K562 (cell line): ENCODE data around the gene ZCCHC3. TPM values are rescaled to one million over a fixed set of nuclear protein-coding genes. Genes with fewer than 3 reads are reported as not detected.

ENCODE experiments used
- CBX1 ChIP-seq: sonication (generic); IDR thresholded peaks from 2 replicates; pipeline ENCODE4 v1.6.1; 2016; ENCODE audit warnings: antibody characterized with exemption, low read depth, mild to moderate bottlenecking
- CHD7 ChIP-seq: fragments of 200-600 bp; sonication (generic); IDR thresholded peaks from one replicate; pipeline ENCODE4 v1.6.1; 2012; ENCODE audit warnings: mild to moderate bottlenecking, low read depth, low read length, inconsistent platforms
- DEAF1 ChIP-seq: fragments of 450-650 bp; formaldehyde crosslinking; IDR thresholded peaks from 2 replicates; pipeline ENCODE4 v1.4.0; 2020; ENCODE audit warnings: mild to moderate bottlenecking, moderate library complexity
- FOXM1 ChIP-seq, 2 experiments: fragments of 450-650 bp in 1 of 2; sonication (generic) in 1 of 2; formaldehyde crosslinking in 1 of 2; IDR thresholded peaks; 2 replicates each; pipeline versions ENCODE4 v1.6.1 to v1.9.0; 2017 to 2022; ENCODE audit warnings: low read depth in 2 of 2, mild to moderate bottlenecking in 2 of 2, missing genetic modification reagents in 1 of 2, moderate library complexity in 1 of 2
- GMEB1 ChIP-seq: fragments of 250-450 bp; sonication (Bioruptor Pico); IDR thresholded peaks from 2 replicates; pipeline ENCODE4 v1.4.0; 2020; ENCODE audit warnings: mild to moderate bottlenecking
- NRF1 ChIP-seq, 2 experiments: fragments of 450-650 bp; IDR thresholded peaks in 1 of 2; conservative IDR thresholded peaks in 1 of 2; 2 replicates each; pipeline ENCODE4 v1.6.1; 2014; ENCODE audit warnings: mild to moderate bottlenecking in 2 of 2
- RBFOX2 ChIP-seq: fragments of 200-400 bp; formaldehyde crosslinking; IDR thresholded peaks from 2 replicates; pipeline ENCODE4 v1.6.1; 2017; ENCODE audit warnings: low read depth, mild to moderate bottlenecking, low read length, moderate library complexity
- ZNF232 ChIP-seq: sonication (generic); formaldehyde crosslinking; IDR thresholded peaks from 2 replicates; pipeline ENCODE4 v1.8.0; 2022; ENCODE audit warnings: mild to moderate bottlenecking, missing genetic modification reagents
- ZNF75A ChIP-seq: fragments of 450-650 bp; formaldehyde crosslinking; IDR thresholded peaks from 2 replicates; pipeline ENCODE4 v1.4.0; 2020; ENCODE audit warnings: mild to moderate bottlenecking
- polyA plus RNA-seq, 8 experiments: library from polyadenylated mRNA; depleted of rRNA in 4 of 8; stranded (reverse) in 5 of 8; unstranded in 3 of 8; fragments of >200 nt; fragmentation: Nextera tagmentation in 2 of 8; fragmentation: Illumina TruSeq in 1 of 8; extraction: Ambion mirVana in 2 of 8; extraction: Trizol in 1 of 8; gene quantifications; 2 replicates each; pipeline versions ENCODE4 v1.2.1 to v1.2.3, GENCODE V29; 2011 to 2014; ENCODE audit warnings: inconsistent platforms in 1 of 8, missing spikeins in 1 of 8
- total RNA-seq, 7 experiments: library from RNA; depleted of rRNA in 6 of 7; stranded (reverse); fragments of >200 nt in 6 of 7; fragmentation: Illumina TruSeq in 2 of 7; extraction: Trizol in 2 of 7; gene quantifications; 2 replicates each; pipeline versions ENCODE4 v1.2.1 to v1.2.3, GENCODE V29; 2011 to 2021; ENCODE audit warnings: low replicate concordance in 1 of 7
- TF ChIP-seq, protein P1 (sequence below): fragments of 250-450 bp; sonication (Bioruptor Pico); IDR thresholded peaks from 2 replicates; pipeline ENCODE4 v1.5.0; 2021

Gene ZCCHC3
- total and polyA plus RNA-seq, 9 of the 15 experiments (the other 6 are each of a cell fraction or from before 2014, with no cell fraction given): 2.8 to 23.3 (median 16.5) TPM

- TF ChIP-seq, protein P1, sequence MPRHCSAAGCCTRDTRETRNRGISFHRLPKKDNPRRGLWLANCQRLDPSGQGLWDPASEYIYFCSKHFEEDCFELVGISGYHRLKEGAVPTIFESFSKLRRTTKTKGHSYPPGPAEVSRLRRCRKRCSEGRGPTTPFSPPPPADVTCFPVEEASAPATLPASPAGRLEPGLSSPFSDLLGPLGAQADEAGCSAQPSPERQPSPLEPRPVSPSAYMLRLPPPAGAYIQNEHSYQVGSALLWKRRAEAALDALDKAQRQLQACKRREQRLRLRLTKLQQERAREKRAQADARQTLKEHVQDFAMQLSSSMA (CRISPR knock-in tag): no peak
- TF ChIP-seq GMEB1: no peak
- TF ChIP-seq ZNF232 (CRISPR knock-in tag): no peak
- TF ChIP-seq FOXM1 (IDR thresholded peaks at IDR 0.05; ENCODE audit: low read depth): no peak
- no peak for TF ChIP-seq FOXM1 (CRISPR knock-in tag; IDR thresholded peaks at IDR 0.05; ENCODE audit: low read depth)
- no peak for TF ChIP-seq CHD7
- peak in 1 of 2 experiments; percentile 25; a peak in 2 of 4 replicates for TF ChIP-seq NRF1 (conservative IDR thresholded peaks at IDR 0.05 in 1 of 2, IDR thresholded peaks at IDR 0.05 in 1 of 2)
- no peak for TF ChIP-seq CBX1
- TF ChIP-seq DEAF1 (CRISPR knock-in tag): no peak
- TF ChIP-seq ZNF75A (CRISPR knock-in tag): no peak
- peak; percentile 76 for TF ChIP-seq RBFOX2
These were observed 27.9 kb downstream of the ZCCHC3 start, which contains the start of gene SOX12 (continued) for GRCh38 chr20:325045-325888.
